SK-N-SH (cell line): ENCODE data around the gene STX16. TPM values are rescaled to one million over a fixed set of nuclear protein-coding genes. Genes with fewer than 3 reads are reported as not detected.

Experiments
- CTCF ChIA-PET: fragments of 300-600, 350-600 bp; formaldehyde crosslinking; extraction: SDS; loops from one replicate; lab custom pipeline; 2021; lab: Yijun Ruan, JAX
- POLR2A ChIA-PET: fragments of 350-600 bp; sonication (Branson Sonifier 250); formaldehyde crosslinking; extraction: SDS; loops from one replicate; lab custom pipeline; 2020; ENCODE audit warnings: antibody characterized with exemption, inconsistent platforms; lab: Yijun Ruan, JAX
- DNase-seq: peaks from one replicate; pipeline ENCODE4 v3.0.0; 2012
- H2AFZ ChIP-seq: fragments of 200-600 bp; sonication (generic); 2 replicates; pipeline ENCODE4 v1.8.1; 2016; ENCODE audit warnings: antibody characterized with exemption, mild to moderate bottlenecking, low read depth
- H3F3A ChIP-seq: fragments of 200-600 bp; sonication (generic); replicated peaks from 2 replicates; pipeline ENCODE3; 2016; ENCODE audit warnings: antibody characterized with exemption, mild to moderate bottlenecking; ENCODE audit not compliant: insufficient read depth
- H3K27ac ChIP-seq, 2 experiments: fragments of 200-500 bp in 1 of 2; fragments of 200-600 bp in 1 of 2; sonication (Bioruptor generic) in 1 of 2; sonication (generic), shearing (Covaris generic) in 1 of 2; 2 replicates each; pipeline versions ENCODE4 v1.5.1 to v1.6.1; 2014 to 2016; ENCODE audit warnings: low read depth in 2 of 2, inconsistent platforms in 1 of 2, low read length in 1 of 2, mild to moderate bottlenecking in 1 of 2, mixed read lengths in 1 of 2
- H3K27me3 ChIP-seq: fragments of 200-600 bp; sonication (generic), shearing (Covaris generic); 2 replicates; pipeline ENCODE4 v1.6.1; 2016; ENCODE audit warnings: mixed run types; ENCODE audit not compliant: insufficient read depth
- H3K36me3 ChIP-seq, 2 experiments: fragments of 200-500 bp in 1 of 2; fragments of 200-600 bp in 1 of 2; sonication (Bioruptor generic) in 1 of 2; sonication (generic) in 1 of 2; replicated peaks in 1 of 2; 2 replicates each; pipeline versions ENCODE3 to v1.5.1; 2014 to 2016; ENCODE audit warnings: low read length in 1 of 2, mild to moderate bottlenecking in 1 of 2; ENCODE audit not compliant: insufficient read depth in 2 of 2, control insufficient read depth in 1 of 2
- H3K4me1 ChIP-seq, 2 experiments: fragments of 200-500 bp in 1 of 2; fragments of 200-600 bp in 1 of 2; sonication (Bioruptor generic) in 1 of 2; sonication (generic), shearing (Covaris generic) in 1 of 2; 2 replicates each; pipeline versions ENCODE4 v1.5.1 to v1.6.1; 2014 to 2016; ENCODE audit warnings: low read depth in 1 of 2, low read length in 1 of 2, mixed run types in 1 of 2; ENCODE audit not compliant: insufficient read depth in 2 of 2, control insufficient read depth in 1 of 2
- H3K4me2 ChIP-seq: fragments of 200-600 bp; sonication (generic), shearing (Covaris generic); 2 replicates; pipeline ENCODE4 v1.6.1; 2017; ENCODE audit warnings: mixed run types
- H3K4me3 ChIP-seq, 2 experiments: fragments of 200-500 bp in 1 of 2; fragments of 200-600 bp in 1 of 2; sonication (Bioruptor generic) in 1 of 2; sonication (generic), shearing (Covaris generic) in 1 of 2; 2 replicates each; pipeline versions ENCODE4 v1.5.1 to v1.8.1; 2014 to 2016; ENCODE audit warnings: low read depth in 2 of 2, inconsistent platforms in 1 of 2, low read length in 1 of 2, mild to moderate bottlenecking in 1 of 2, mixed read lengths in 1 of 2, moderate library complexity in 1 of 2
- H3K79me2 ChIP-seq: fragments of 200-600 bp; sonication (generic); 2 replicates; pipeline ENCODE4 v1.8.1; 2017; ENCODE audit warnings: mild to moderate bottlenecking; ENCODE audit not compliant: insufficient read depth
- H3K9ac ChIP-seq: fragments of 200-600 bp; sonication (generic); 2 replicates; pipeline ENCODE4 v1.6.1; 2017; ENCODE audit warnings: mixed run types
- H3K9me2 ChIP-seq: fragments of 200-600 bp; sonication (generic); 2 replicates; pipeline ENCODE4 v1.6.1; 2017; ENCODE audit warnings: mixed run types
- H3K9me3 ChIP-seq: fragments of 200-600 bp; sonication (generic); 2 replicates; pipeline ENCODE4 v1.6.1; 2017; ENCODE audit warnings: mixed run types, mild to moderate bottlenecking, moderate library complexity
- H4K20me1 ChIP-seq: fragments of 200-600 bp; sonication (generic); 2 replicates; pipeline ENCODE4 v1.6.1; 2017; ENCODE audit warnings: mild to moderate bottlenecking, mixed run types; ENCODE audit not compliant: insufficient read depth
- CHD2 ChIP-seq: fragments of 150-350 bp; IDR thresholded peaks from 2 replicates; pipeline ENCODE4 v1.6.1; 2018; ENCODE audit warnings: low read length; ENCODE audit not compliant: partially characterized antibody
- CTCF ChIP-seq: fragments of 200-600 bp; sonication (generic); IDR thresholded peaks from 2 replicates; pipeline ENCODE4 v1.6.1; 2017; ENCODE audit warnings: antibody characterized with exemption, mild to moderate bottlenecking, moderate library complexity
- ELF1 ChIP-seq: IDR thresholded peaks from 2 replicates; pipeline ENCODE4 v1.4.0; 2012
- FOSL2 ChIP-seq: IDR thresholded peaks from 2 replicates; pipeline ENCODE4 v1.4.0; 2012; ENCODE audit warnings: low read depth, mild to moderate bottlenecking, moderate library complexity, borderline replicate concordance
- GATA2 ChIP-seq: sonication (generic); formaldehyde crosslinking; IDR thresholded peaks from 2 replicates; pipeline ENCODE4 v1.5.0; 2020; ENCODE audit warnings: mild to moderate bottlenecking, missing genetic modification reagents
- MEF2A ChIP-seq: IDR thresholded peaks from 2 replicates; pipeline ENCODE4 v1.4.0; 2012; ENCODE audit warnings: low read depth, borderline replicate concordance
- NRF1 ChIP-seq: IDR thresholded peaks from 2 replicates; pipeline ENCODE4 v1.6.1; 2012; ENCODE audit warnings: low read depth, mild to moderate bottlenecking, low read length
- POLR2AphosphoS5 ChIP-seq: IDR thresholded peaks from 2 replicates; pipeline ENCODE4 v1.6.1; 2012; ENCODE audit warnings: low read depth, low read length
- RCOR1 ChIP-seq: fragments of 150-350 bp; IDR thresholded peaks from 2 replicates; pipeline ENCODE4 v1.6.1; 2017; ENCODE audit warnings: antibody characterized with exemption, low read length
- RXRA ChIP-seq: IDR thresholded peaks from 2 replicates; pipeline ENCODE4 v1.4.0; 2012; ENCODE audit warnings: low read depth, mild to moderate bottlenecking, borderline replicate concordance
- SIN3A ChIP-seq: IDR thresholded peaks from 2 replicates; pipeline ENCODE4 v1.6.1; 2012; ENCODE audit warnings: low read depth, mild to moderate bottlenecking, low read length, moderate library complexity, borderline replicate concordance
- SMC3 ChIP-seq: IDR thresholded peaks from 2 replicates; pipeline ENCODE4 v1.6.1; 2012; ENCODE audit warnings: low read depth, low read length, improper control_type of control experiment
- TEAD4 ChIP-seq: IDR thresholded peaks from 2 replicates; pipeline ENCODE4 v1.4.0; 2012; ENCODE audit warnings: mild to moderate bottlenecking, borderline replicate concordance; ENCODE audit not compliant: insufficient read depth
- YY1 ChIP-seq: IDR thresholded peaks from 2 replicates; pipeline ENCODE4 v1.4.0; 2012; ENCODE audit warnings: low read depth, mild to moderate bottlenecking
- ZBTB33 ChIP-seq: IDR thresholded peaks from 2 replicates; pipeline ENCODE4 v1.4.0; 2012; ENCODE audit warnings: low read depth, borderline replicate concordance
- WGBS: methylation state at CpG from one replicate; pipeline ENCODE4 v1.1.6; 2017; ENCODE audit warnings: low lambda C conversion rate; 5-methylcytosine and 5-hydroxymethylcytosine counted together
- polyA plus RNA-seq, 3 experiments: library from polyadenylated mRNA; depleted of rRNA; stranded (reverse); fragments of >200 nt; gene quantifications; 2 replicates each; pipeline ENCODE4 v1.2.3, GENCODE V29; 2012
- TF ChIP-seq, protein P1 (sequence below): IDR thresholded peaks from 2 replicates; pipeline ENCODE4 v1.4.0; 2012; ENCODE audit warnings: low read depth

The STX16 gene
- polyA plus RNA-seq, 1 of the 3 experiments (the other 2 are of a cell fraction): 63.8 TPM

DNA sequence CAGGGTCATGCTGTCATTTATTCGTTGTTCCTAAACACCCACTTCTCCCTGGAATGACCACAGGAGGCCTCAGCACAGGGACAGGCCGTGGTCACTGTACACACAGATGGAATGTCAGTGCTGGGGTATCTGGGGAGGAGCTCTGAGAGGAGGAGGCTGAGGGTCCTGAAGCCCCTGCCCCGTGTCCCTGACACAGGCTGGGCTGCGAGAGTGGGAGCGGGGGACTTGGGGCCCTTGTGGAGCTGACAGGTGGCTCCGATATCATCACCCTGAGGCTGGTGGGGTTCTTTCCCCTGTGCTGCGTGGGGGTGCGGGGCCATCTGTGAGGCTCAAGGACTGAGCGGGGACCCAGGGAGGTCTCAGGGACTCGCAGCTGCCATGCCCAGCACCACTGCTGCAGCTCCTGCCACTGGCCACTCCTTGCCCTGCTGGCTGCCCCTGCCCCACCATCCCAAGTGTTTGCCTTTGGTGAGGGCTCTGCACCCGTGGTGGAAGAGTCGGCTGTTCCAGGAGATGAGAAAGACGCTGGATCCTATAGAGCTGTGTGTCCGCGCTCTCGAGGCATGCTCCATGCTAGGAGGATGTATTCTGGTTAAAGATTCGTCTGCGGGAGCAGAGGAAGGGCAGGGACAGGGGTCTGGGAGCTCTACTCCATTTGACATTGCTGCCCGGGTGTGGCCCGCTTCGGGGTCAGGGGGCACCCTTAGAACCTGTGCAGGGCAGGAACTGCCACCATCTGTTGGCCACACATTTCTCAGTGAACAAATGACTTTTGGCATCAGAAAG is 60.4 kb downstream of the STX16 start:
- H3K4me3 ChIP-seq: no peak overlapping the region
- no peaks in the 10 kb centered on the region for H3K79me2 ChIP-seq
- TF ChIP-seq ZBTB33 (no peak), RCOR1 (no peak), SIN3A (no peak), TEAD4 (no peak), CHD2 (no peak), RXRA (no peak), NRF1 (no peak), YY1 (no peak)
- no peaks in the 10 kb centered on the region for H3K9me3 ChIP-seq
- no peak overlapping the region for H3K9ac ChIP-seq
- H3K36me3 ChIP-seq: no peaks in the 10 kb centered on the region
- no peaks in the 10 kb centered on the region for H3K9me2 ChIP-seq
- no peak overlapping the region for H3K4me2 ChIP-seq
- 89% methylated on average over 13 of the region's 21 CpGs for WGBS
- DNase-seq: peak; percentile 16
- H3K27me3 ChIP-seq: no peaks in the 10 kb centered on the region
- no peak overlapping the region for H2AFZ ChIP-seq
- H3K4me1 ChIP-seq: no peaks in the 10 kb centered on the region; a peak in 1 of 4 replicates
- ChIA-PET CTCF (interaction anchor here (1.0 kb wide), 1 partner anchor 474 kb away, joined by 3 read pairs; no protein-coding TSS in a partner anchor), POLR2A (no interaction called here)
- no peaks in the 10 kb centered on the region for H4K20me1 ChIP-seq
- no peaks in the 10 kb centered on the region for H3F3A ChIP-seq
- no peak overlapping the region for H3K27ac ChIP-seq

DNA sequence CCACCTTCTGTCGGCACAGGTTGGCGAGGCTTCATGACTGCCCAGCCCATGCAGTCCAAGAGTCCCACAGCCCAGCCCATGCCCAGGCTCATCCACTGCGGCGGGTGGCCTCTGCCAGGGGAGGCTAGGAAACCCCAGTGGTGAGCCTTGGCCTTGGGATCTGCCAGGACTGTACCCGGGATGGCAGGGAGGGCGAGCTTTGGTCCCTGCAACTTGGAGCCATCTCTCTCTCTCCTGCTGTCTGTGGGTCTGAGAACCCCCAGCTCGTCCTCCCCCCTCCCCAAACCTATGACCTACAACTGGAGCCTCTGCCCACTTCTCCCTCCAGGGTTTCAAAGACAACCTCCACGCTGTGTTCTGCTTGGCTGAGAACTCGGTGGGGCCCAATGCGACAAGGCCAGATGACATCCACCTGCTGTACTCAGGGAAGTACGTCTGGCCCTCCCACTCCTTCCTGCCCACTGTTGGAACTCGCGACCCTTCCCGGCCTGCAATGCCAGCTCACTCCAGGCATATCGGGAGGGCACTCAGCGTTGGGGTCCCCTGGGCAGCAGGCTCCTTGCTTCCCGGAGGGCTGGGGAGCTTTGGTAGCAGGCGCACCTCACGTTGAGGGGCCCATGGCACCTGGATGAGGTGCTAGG is 61.2 kb downstream of the STX16 start:
- no peaks in the 10 kb centered on the region for H3F3A ChIP-seq
- H3K79me2 ChIP-seq: no peaks in the 10 kb centered on the region
- H3K27me3 ChIP-seq: no peaks in the 10 kb centered on the region
- H4K20me1 ChIP-seq: no peaks in the 10 kb centered on the region
- H3K27ac ChIP-seq: no peak overlapping the region
- H3K9me2 ChIP-seq: no peaks in the 10 kb centered on the region
- DNase-seq: peak; percentile 12
- H2AFZ ChIP-seq: no peak overlapping the region
- no peak overlapping the region for H3K4me3 ChIP-seq
- H3K9me3 ChIP-seq: no peaks in the 10 kb centered on the region
- 83% methylated on average over 9 of the region's 19 CpGs for WGBS
- no peaks in the 10 kb centered on the region for H3K36me3 ChIP-seq
- H3K4me2 ChIP-seq: no peak overlapping the region
- TF ChIP-seq GATA2 (CRISPR knock-in tag) (no peak), SIN3A (no peak), FOSL2 (no peak), MEF2A (no peak), POLR2AphosphoS5 (no peak), ELF1 (no peak), SMC3 (no peak), YY1 (no peak), CTCF (no peak), NRF1 (no peak)
- TF ChIP-seq, protein P1, sequence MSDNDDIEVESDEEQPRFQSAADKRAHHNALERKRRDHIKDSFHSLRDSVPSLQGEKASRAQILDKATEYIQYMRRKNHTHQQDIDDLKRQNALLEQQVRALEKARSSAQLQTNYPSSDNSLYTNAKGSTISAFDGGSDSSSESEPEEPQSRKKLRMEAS: no peak
- H3K4me1 ChIP-seq: peaks cover 0 to 5% of the 10 kb centered on the region in 2 experiments; a peak in 1 of 4 replicates
- ChIA-PET POLR2A (no interaction called here), CTCF (interaction anchor here (0.8 kb wide), 1 partner anchor 10 kb away, joined by 3 read pairs; no protein-coding TSS in a partner anchor)
- no peak overlapping the region for H3K9ac ChIP-seq
